A673 (cell line): ENCODE measurements around the gene POU1F1. TPM values are rescaled to one million over a fixed set of nuclear protein-coding genes. Genes with fewer than 3 reads are reported as not detected.

Experiments
- BruUV-seq: library from RNA; stranded (reverse); fragments of 400-500 nt; replicated peaks from 2 replicates; lab custom pipeline; 2021; lab: Mats Ljungman, UMichigan
- CTCF ChIA-PET: fragments of 300-600 bp; sonication (Branson Sonifier 250); formaldehyde crosslinking; loops from one replicate; lab custom pipeline; 2022; ENCODE audit warnings: antibody characterized with exemption; lab: Charles Lee
- POLR2A ChIA-PET: fragments of 300-600 bp; sonication (Branson Sonifier 250); formaldehyde crosslinking; loops from one replicate; lab custom pipeline; 2022; ENCODE audit warnings: antibody characterized with exemption; ENCODE audit not compliant: low non-redundant PET; lab: Charles Lee
- DNase-seq: peaks from one replicate; pipeline ENCODE4 v3.0.0-alpha.2; 2015; ENCODE audit warnings: low spot score
- H3K27ac ChIP-seq: fragments of 200-600 bp; sonication (generic); 2 replicates; pipeline ENCODE4 v1.5.1; 2016; ENCODE audit warnings: mixed run types, low read depth, mild to moderate bottlenecking, mixed read lengths, antibody characterized with exemption, low read length; ENCODE audit not compliant: poor library complexity, severe bottlenecking
- H3K27me3 ChIP-seq: fragments of 200-600 bp; sonication (generic); replicated peaks from 2 replicates; pipeline ENCODE4 v1.6.1; 2017; ENCODE audit warnings: mixed run types, low read depth, mild to moderate bottlenecking, mixed read lengths, antibody characterized with exemption, low read length; ENCODE audit not compliant: insufficient read depth, poor library complexity
- H3K36me3 ChIP-seq: fragments of 200-600 bp; sonication (generic); 2 replicates; pipeline ENCODE4 v1.6.1; 2016; ENCODE audit warnings: mixed run types, mild to moderate bottlenecking, mixed read lengths, antibody characterized with exemption, low read length; ENCODE audit not compliant: insufficient read depth, poor library complexity, severe bottlenecking
- H3K4me1 ChIP-seq: fragments of 200-600 bp; sonication (generic); 2 replicates; pipeline ENCODE4 v1.6.1; 2017; ENCODE audit warnings: mixed run types, mild to moderate bottlenecking, mixed read lengths, antibody characterized with exemption, low read length; ENCODE audit not compliant: insufficient read depth, poor library complexity, severe bottlenecking
- H3K4me3 ChIP-seq: fragments of 200-600 bp; sonication (generic); 2 replicates; pipeline ENCODE4 v1.5.1; 2016; ENCODE audit warnings: low read depth, mixed run types, mild to moderate bottlenecking, mixed read lengths, low read length; ENCODE audit not compliant: poor library complexity, severe bottlenecking
- H3K9me3 ChIP-seq: fragments of 200-600 bp; sonication (generic); 2 replicates; pipeline ENCODE4 v1.6.1; 2016; ENCODE audit warnings: mixed run types, low read depth, mild to moderate bottlenecking, mixed read lengths, antibody characterized with exemption, low read length; ENCODE audit not compliant: poor library complexity, severe bottlenecking
- EZH2 ChIP-seq: fragments of 200-600 bp; sonication (generic); IDR thresholded peaks from 2 replicates; pipeline ENCODE4 v1.6.1; 2017; ENCODE audit warnings: borderline replicate concordance, low read depth, mild to moderate bottlenecking, mixed read lengths, antibody characterized with exemption, low read length; ENCODE audit not compliant: poor library complexity, severe bottlenecking
- intact Hi-C: fragments of 100-400 bp; cut with micrococcal nuclease; formaldehyde crosslinking; loops from one replicate; pipeline ENCODE4 v1.10.0; 2022; ENCODE audit not compliant: unreplicated experiment
- total RNA-seq: library from RNA; stranded (reverse); gene quantifications from 2 replicates; pipeline ENCODE4 v1.2.3, GENCODE V29; 2021
- TF ChIP-seq, protein P1 (sequence below): fragments of 300-800, 200-600 bp; sonication (generic); conservative IDR thresholded peaks from 2 replicates; pipeline ENCODE4 v1.5.1; 2017; ENCODE audit warnings: low read depth, mild to moderate bottlenecking, antibody characterized with exemption, low read length, moderate library complexity, mixed read lengths

POU1F1 gene
- total RNA-seq, 1 experiment from 2014 or later: 47.5 TPM

DNA sequence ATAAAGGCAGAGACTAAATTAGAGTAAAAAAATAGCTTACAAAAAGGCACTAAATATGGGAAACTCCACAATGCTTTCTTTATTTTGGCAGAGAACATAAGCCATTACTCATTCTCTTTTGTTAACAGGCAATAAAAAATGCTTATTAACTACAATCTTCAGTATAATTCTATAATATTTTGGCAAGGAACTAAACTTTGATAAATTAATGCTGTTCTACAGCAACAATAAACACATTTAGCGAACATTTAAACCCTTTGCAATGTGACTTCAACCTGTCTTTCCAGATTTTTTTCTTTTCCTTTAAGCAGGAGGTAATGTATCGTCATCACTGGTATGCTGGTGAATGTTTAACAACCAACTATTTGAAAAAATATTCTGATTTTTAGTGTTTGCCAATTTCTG is 42.2 kb upstream of the POU1F1 start:
- BruUV-seq: no TSS peak
- Histone ChIP-seq H3K27ac (no peak overlapping the region), H3K4me3 (no peak overlapping the region), H3K4me1 (peaks cover 30% of the 10 kb centered on the region), H3K9me3 (no peaks in the 10 kb centered on the region), H3K36me3 (no peaks in the 10 kb centered on the region), H3K27me3 (no peaks in the 10 kb centered on the region)
- DNase-seq: no peak
- intact Hi-C loops: no loop called here
- ChIA-PET CTCF (interaction anchor here (0.5 kb wide), 1 partner anchor 850 kb away, joined by 3 read pairs; no protein-coding TSS in a partner anchor), POLR2A (no interaction called here)
- TF ChIP-seq EZH2: no peak
- TF ChIP-seq, protein P1, sequence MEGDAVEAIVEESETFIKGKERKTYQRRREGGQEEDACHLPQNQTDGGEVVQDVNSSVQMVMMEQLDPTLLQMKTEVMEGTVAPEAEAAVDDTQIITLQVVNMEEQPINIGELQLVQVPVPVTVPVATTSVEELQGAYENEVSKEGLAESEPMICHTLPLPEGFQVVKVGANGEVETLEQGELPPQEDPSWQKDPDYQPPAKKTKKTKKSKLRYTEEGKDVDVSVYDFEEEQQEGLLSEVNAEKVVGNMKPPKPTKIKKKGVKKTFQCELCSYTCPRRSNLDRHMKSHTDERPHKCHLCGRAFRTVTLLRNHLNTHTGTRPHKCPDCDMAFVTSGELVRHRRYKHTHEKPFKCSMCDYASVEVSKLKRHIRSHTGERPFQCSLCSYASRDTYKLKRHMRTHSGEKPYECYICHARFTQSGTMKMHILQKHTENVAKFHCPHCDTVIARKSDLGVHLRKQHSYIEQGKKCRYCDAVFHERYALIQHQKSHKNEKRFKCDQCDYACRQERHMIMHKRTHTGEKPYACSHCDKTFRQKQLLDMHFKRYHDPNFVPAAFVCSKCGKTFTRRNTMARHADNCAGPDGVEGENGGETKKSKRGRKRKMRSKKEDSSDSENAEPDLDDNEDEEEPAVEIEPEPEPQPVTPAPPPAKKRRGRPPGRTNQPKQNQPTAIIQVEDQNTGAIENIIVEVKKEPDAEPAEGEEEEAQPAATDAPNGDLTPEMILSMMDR: no peak

DNA sequence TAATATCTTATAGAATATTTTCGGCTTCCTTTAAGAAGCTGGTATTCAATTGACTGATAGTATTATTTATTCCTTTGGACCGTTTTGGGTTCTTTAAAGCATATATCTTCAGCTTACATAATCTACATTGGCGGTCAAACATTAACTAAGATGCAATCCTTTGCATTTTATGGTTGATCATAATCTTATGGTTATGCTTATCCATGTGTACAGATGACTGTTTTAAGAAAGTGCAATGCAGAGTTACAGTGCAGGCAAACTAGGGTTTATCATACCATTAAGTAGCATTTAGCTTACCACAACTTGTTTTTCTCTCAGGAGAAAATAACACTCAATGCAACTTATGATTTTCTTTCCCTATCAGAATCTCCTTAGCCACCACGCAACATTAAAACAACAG is 41.4 kb upstream of the POU1F1 start:
- DNase-seq: no peak
- no TSS peak for BruUV-seq
- ChIA-PET CTCF (no interaction called here), POLR2A (no interaction called here)
- no peak overlapping the region for H3K27ac ChIP-seq
- no peaks in the 10 kb centered on the region for H3K9me3 ChIP-seq
- no peak overlapping the region for H3K4me3 ChIP-seq
- no peaks in the 10 kb centered on the region for H3K27me3 ChIP-seq
- no peaks in the 10 kb centered on the region for H3K36me3 ChIP-seq
- intact Hi-C loops: no loop called here
- peaks cover 30% of the 10 kb centered on the region for H3K4me1 ChIP-seq
- TF ChIP-seq EZH2: no peak
- TF ChIP-seq, protein P1: no peak

DNA sequence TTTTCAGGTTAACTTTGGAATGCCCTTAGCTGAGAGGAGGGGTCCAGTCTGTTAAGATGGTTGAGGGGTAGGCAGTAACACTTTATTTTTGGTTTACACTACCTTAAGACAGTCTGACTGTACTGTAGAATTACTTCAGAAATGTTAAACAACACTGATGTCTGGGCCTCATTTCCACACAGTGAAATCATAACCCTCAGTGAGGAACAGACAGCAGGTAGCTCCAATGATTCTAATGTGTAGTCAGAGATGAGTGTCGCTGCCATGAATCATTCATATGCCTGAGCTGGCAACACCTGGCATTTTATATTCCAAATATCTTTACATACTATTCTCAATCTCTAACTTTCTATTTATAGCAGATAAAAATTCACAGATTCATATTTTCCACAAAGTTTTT is 37.3 kb upstream of the POU1F1 start:
- TF ChIP-seq, protein P1: no peak
- TF ChIP-seq EZH2: no peak
- Histone ChIP-seq H3K36me3 (no peaks in the 10 kb centered on the region), H3K27ac (no peak overlapping the region), H3K27me3 (no peaks in the 10 kb centered on the region), H3K4me1 (peaks cover 10% of the 10 kb centered on the region), H3K4me3 (no peak overlapping the region), H3K9me3 (no peaks in the 10 kb centered on the region)
- intact Hi-C loops: no loop called here
- DNase-seq: no peak
- POLR2A ChIA-PET: no interaction called here
- CTCF ChIA-PET: no interaction called here
- no TSS peak for BruUV-seq
